Endometrium (tissue), 2 donors: ENCODE data around the gene LZTS2.

Experiments used
- FAIRE-seq: peaks from 2 replicates; lab custom pipeline; 2012; peaks lifted over from hg19 to GRCh38; lab: Jason Lieb, UNC
- donor health status: control.
- donor health status: control.

Gene LZTS2

GRCh38 chr10:101014230-101014884 lies 14.7 kb downstream of the LZTS2 start:
- FAIRE-seq, result no peak

GRCh38 chr10:101014966-101015581 lies 15.5 kb downstream of the LZTS2 start:
- no peak for FAIRE-seq

DNA sequence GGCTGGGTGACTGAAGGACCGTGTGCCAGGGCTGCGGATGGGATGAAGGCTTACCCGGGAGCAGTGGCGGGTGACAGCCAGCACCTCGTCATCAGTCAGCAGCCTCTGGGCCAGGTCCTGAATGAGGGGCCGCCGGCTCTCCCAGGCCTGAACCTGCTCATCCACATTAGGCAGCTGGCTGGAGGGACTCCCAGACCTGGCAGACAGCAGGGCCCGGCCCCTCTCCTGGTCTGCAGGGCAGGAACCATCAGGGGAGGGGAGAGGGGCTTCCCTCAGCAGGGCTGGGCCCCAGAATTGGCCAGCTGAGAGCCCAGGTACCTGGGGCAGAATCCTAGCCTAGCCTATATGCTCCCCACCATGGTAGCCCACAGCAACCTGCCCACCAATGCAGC lies 16.0 kb downstream of the LZTS2 start:
- no peak for FAIRE-seq

- no peak for FAIRE-seq
These were observed 17.2 kb downstream of the LZTS2 start for GRCh38 chr10:101016814-101017213.

DNA sequence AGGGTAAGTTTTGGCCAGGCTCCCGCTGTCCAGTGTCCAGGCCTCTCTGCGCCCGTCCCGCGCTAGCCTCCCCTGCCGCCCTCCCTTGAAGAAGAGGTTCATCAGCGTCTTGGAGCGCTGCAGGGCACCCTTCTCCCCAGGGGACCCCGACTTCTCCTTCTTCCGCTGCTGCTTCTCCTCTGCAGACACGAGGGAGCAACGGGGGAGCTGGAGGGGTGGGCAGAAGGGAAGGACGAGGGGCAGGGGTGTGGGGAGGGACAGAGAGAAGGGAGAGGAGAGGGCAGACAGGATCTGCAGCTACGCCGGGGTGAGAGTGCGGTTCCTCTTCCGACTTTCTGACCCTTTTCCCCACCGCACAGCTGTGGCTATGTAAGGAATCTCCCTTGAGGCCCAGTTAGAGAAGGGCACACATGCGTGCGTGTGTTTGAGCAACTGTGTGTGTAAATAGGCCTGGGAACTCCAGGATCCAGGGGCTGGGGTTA lies 18.6 kb downstream of the LZTS2 start:
- no peak for FAIRE-seq

- no peak for FAIRE-seq
These were observed 19.2 kb downstream of the LZTS2 start for GRCh38 chr10:101018600-101019439.

DNA sequence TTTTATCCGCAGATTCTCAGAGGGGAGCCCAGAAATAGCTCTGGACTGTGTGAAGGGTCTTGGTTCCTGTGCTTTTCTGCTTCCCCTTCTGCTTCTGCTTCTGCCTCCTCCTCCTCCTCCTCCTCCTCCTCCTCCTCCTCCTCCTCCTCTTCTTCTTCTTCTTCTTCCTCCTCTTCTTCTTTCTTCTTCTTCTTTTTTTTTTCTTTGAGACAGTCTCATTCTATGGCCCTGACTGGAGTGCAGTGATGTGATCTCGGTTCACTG lies 19.8 kb downstream of the LZTS2 start:
- no peak for FAIRE-seq

DNA sequence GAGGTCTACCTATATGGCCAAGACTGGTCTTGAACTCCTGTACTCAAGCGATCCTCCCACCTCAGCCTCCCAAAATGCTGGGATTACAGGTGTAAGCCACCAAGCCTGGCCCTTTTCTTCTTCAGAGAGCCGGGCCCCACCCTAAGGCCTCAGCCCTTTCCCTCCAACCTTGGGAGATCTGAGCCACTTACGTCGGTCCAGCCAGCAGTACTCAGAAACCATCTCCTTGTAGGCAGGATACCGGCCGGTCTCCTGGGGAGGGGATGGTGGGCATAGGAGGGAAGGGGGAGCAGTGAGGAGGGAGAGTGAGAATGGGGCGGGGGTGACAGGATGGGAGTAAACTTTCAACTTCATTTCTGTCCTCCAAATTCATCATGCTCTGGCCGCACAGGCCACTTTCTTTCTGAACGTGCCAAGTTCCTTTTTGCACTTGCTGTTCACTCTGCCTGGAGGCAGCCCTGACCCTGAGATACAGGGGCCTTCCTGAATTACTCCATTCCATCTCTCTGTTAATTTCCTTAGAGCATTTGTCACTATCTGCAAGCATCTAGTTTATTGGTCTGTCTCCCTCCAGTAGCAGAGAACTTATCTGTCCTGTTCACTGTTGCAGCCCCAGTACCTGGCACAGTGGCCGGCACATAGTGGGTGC lies 20.9 kb downstream of the LZTS2 start:
- FAIRE-seq, result no peak

DNA sequence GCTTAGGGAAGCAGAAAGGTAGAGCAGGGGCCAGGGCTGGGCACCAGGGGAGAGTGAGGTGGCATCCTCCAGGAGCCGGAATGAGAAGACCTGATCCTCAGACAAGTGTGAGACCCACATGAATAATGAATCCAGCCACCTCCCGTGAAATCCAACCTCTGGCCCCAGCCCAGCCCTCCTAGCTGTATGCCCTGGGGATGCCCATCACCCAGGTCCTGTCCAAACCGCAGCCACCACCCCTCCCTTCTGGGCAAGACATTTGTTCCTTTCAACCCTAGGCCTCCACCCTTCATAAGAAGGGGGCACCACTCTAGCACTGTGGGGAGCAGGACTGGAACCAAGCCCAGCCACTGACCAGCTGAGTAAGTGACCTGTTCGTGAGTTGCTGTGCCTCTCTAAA lies 21.6 kb downstream of the LZTS2 start:
- FAIRE-seq, result no peak

- no peak for FAIRE-seq
These were observed 22.2 kb downstream of the LZTS2 start for GRCh38 chr10:101021692-101022251.

GRCh38 chr10:101022967-101023705 lies 23.5 kb downstream of the LZTS2 start:
- FAIRE-seq, result no peak

DNA sequence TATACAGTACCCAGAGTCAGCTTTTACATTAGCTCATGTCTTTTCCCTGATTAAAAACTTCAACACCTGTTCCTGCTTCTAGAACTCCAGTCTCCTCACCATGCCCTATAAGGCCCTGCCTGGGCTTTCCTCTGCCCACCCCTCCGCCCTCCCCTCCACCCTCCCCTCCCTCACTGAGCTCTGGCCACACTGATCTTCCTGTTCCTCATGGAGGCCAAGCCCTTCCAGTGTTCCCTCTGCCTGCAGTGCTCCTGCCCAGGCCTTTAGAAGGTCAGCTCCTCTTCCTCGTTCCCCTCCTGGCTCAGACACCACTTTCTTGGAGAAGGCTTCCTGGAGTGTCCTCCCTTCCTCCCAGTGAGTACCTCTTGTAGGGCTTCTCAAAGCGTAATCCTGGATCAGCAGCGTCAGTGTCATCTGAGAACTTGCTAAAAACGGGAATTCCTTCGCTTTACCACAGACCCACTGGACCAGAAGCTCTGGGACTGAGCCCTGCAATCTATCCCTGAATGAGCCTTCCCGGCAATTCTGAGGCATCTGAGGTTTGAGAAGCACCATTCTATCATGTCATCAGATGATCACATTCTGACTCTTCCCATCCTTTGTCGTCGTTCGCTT lies 27.6 kb downstream of the LZTS2 start:
- FAIRE-seq, result no peak

DNA sequence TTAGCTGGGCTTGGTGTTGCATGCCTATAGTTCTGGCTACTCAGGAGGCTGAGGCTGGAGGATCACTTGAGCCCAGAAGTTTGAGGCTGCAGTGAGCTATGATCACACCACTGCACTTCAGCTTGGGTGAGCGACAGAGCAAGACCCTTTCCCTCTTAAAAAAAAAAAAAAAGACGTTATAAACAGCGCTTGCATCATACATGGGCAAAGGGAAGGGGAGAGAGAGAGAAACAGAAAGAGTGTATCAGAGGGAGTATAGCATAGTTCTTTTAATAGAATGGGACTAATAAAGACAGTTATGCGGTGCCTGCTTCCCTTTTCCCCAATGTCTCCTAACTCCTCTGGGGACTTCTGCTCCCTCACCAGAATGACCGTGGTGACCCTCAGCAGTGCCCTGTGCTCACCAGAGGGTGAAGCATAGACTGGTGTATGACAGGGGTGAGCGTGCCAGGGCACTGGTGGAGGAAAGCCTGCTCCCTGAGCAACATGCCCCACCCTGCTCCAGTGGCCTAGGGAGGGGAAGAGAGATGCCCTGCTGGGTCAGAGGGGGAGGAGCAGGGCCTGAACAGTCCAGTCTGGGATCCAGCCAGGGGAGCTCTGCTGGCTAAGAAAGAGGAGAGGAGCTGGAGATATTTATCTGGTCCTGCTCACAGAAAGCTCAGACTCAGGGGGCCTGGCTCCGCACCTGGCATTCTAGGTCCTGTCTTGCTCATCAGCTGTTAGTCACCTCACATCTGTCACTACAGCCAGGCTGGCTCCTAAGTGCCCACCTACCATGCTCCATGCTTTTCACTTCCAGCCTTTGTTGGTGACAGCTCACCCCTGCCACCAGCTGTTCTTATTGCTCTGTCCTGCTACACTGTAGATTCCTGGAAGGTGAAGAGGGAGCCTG lies 29.1 kb downstream of the LZTS2 start:
- no peak for FAIRE-seq

GRCh38 chr10:101029520-101030295 lies 30.1 kb downstream of the LZTS2 start:
- FAIRE-seq, result no peak

DNA sequence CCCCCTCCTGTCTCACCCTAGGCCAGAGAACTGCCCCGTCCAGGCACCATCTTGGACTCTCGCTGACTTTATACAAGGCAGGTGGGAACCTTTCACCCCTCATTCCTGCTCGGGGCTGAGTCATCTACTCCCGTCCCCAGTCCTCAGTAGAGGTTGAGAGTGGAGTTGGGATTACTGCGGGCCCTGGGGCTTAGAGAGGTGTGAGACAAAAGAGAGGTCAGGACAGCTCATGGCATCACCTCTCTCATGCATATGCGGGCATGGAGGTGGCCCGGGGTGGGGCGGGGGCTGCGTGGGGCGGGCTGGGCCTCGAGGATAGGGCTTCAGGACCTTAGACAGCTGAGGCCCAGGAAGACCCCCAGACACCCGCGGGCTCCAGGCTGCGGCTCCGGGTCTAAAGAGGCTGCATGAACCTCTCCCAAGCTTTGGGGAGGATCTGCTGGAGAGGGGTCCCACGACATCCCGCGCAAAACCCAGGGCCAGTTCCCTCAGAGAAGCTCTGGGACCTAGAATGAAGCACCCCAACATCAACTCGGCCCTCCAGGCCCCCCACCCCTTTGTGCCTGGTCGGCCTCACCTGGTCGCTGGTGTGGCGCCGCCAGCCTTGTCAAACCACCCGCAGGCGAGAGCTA lies 31.0 kb downstream of the LZTS2 start:
- no peak for FAIRE-seq

DNA sequence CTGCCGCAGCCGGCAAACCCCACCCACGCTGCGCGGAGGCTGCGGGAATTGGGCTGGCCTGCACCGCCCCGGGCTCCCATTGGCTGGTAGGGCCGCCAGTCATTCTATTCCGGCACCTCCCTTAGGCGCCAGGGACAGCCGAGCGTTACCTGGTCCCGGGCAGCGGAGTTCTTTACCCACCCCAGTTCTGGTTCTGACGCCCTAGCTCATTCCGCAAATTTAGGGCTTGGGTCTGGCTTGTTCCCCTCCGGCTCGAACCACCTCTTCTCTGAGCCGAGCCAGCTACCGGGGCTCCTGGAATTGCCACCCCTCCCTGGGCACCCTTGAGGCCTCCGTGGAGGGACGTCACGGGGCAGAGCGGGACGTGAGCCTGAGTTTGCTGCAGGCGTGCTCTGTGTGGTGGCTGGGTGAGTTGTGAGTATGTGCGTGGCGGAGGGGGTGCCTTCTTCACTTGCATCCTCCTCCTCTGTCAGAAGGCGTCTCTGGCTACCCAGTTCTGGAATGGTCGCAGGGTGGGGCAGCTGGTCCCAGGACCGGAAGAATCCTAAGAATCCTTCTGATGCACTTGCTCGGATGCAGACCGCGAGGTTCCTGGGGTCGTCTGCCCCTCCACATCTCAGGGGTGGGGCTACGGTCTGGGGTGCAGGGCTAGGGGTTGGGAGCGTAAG lies 31.7 kb downstream of the LZTS2 start, which contains the start of the genes PDZD7 and SFXN3:
TSS of gene PDZD7 (minus strand) at position 2 of the 668 bp plus-strand sequence. CDS start 910 bp downstream, outside the sequence.
TSS of gene SFXN3 (plus strand) at position 107 of the 668 bp plus-strand sequence. CDS start 3,461 bp downstream, outside the sequence.
- FAIRE-seq, result no peak

GRCh38 chr10:101031796-101032636 lies 32.4 kb downstream of the LZTS2 start:
- FAIRE-seq, result no peak
